Upper lobe of right lung (tissue), 1 donor: ENCODE data around the gene LEPR. TPM values are rescaled to one million over a fixed set of nuclear protein-coding genes. Genes with fewer than 3 reads are reported as not detected.
"Not testable (repeated sequence)": the region's sequence is repeated elsewhere in the genome, so short reads cannot be mapped to it uniquely, and the experiment has no call there.

ENCODE experiments used
- ATAC-seq: fragments of 200-7000 bp; cut with Tn5 transposase; one replicate; pipeline ENCODE4 v1.9.1; 2020; ENCODE audit warnings: mild to moderate bottlenecking, moderate library complexity
- DNase-seq: peaks from one replicate; pipeline ENCODE4 v3.0.0-alpha.2; 2020
- H3K27ac ChIP-seq: fragments of 200-600 bp; one replicate; pipeline ENCODE4 v1.8.0; 2022
- H3K27me3 ChIP-seq: fragments of 200-600 bp; one replicate; pipeline ENCODE4 v1.8.0; 2022; ENCODE audit warnings: mild to moderate bottlenecking
- H3K36me3 ChIP-seq: fragments of 200-600 bp; one replicate; pipeline ENCODE4 v1.8.0; 2022
- H3K4me1 ChIP-seq: fragments of 200-600 bp; one replicate; pipeline ENCODE4 v1.8.0; 2022
- H3K4me3 ChIP-seq: fragments of 200-600 bp; one replicate; pipeline ENCODE4 v1.8.0; 2022; ENCODE audit warnings: mild to moderate bottlenecking
- H3K9me3 ChIP-seq: fragments of 200-600 bp; one replicate; pipeline ENCODE4 v1.8.0; 2022
- intact Hi-C: fragments of 100-400 bp; cut with DNase I; formaldehyde crosslinking; loops from one replicate; pipeline ENCODE4 v1.11.0; 2022
- total RNA-seq: library from RNA; stranded (reverse); fragmentation: NEBNext Ultra II Directional; extraction: Animal tissue kit (Norgen Biotek cat#: 25700); gene quantifications from one replicate; pipeline ENCODE4 v1.2.1, GENCODE V29; 2021
- TF ChIP-seq, protein P1 (sequence below): fragments of 200-600 bp; IDR thresholded peaks from one replicate; pipeline ENCODE4 v1.8.0; 2022; ENCODE audit warnings: antibody characterized with exemption
- donor health status: DM: no; HTN: yes; CAD: no; lungs with severe emphysema.

LEPR gene
- total RNA-seq, 1 donor from 2014 or later = 38.0 TPM

DNA sequence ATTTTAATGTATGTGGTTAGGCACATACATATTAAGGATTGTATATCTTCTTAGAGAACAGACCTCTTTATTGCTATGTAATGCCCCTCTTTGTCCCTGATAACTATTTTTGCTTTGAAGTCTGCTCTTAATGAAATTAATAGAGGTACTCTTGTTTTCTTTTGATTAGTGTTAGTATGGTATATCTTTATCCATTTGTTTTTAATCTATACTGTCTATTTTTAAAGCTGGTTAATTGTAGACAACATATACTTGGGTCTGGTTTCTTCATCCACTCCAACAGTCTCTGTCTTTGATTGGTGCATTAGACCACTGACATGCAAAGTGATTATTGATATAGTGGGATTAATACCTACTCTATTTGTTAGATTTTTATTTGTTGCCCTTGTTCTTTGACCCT, 36.0 kb downstream of the LEPR start:
- TF ChIP-seq, protein P1, sequence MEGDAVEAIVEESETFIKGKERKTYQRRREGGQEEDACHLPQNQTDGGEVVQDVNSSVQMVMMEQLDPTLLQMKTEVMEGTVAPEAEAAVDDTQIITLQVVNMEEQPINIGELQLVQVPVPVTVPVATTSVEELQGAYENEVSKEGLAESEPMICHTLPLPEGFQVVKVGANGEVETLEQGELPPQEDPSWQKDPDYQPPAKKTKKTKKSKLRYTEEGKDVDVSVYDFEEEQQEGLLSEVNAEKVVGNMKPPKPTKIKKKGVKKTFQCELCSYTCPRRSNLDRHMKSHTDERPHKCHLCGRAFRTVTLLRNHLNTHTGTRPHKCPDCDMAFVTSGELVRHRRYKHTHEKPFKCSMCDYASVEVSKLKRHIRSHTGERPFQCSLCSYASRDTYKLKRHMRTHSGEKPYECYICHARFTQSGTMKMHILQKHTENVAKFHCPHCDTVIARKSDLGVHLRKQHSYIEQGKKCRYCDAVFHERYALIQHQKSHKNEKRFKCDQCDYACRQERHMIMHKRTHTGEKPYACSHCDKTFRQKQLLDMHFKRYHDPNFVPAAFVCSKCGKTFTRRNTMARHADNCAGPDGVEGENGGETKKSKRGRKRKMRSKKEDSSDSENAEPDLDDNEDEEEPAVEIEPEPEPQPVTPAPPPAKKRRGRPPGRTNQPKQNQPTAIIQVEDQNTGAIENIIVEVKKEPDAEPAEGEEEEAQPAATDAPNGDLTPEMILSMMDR = no peak
- Histone ChIP-seq H3K27me3 (no peaks in the 10 kb centered on the region), H3K27ac (no peak overlapping the region), H3K36me3 (no peaks in the 10 kb centered on the region), H3K9me3 (no peaks in the 10 kb centered on the region), H3K4me3 (no peak overlapping the region), H3K4me1 (no peaks in the 10 kb centered on the region)
- intact Hi-C loops = no loop called here
- ATAC-seq = no peak
- DNase-seq = no peak

DNA sequence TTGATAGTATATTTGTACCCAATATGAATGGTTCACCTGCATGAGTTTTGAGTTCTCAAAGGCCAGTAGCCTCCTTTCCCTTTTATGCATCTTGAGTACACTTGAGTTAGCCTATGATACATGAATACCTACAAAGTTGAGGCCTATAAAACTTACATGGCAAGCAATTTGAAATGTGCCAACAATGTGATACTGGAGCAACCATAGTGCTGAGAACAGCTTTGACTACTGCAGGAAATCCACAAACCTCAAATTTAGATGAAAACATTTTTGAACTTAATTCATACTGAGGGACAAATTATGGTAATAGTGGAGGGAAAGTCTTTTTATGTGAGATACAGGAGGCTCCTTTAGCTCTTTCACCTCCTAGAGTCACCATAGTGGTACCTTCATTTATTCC, 37.4 kb downstream of the LEPR start:
- DNase-seq (no peak), ATAC-seq (no peak)
- TF ChIP-seq, protein P1 = no peak
- H3K4me3 ChIP-seq = no peak overlapping the region
- no peaks in the 10 kb centered on the region for H3K36me3 ChIP-seq
- H3K27me3 ChIP-seq = no peaks in the 10 kb centered on the region
- H3K4me1 ChIP-seq = no peaks in the 10 kb centered on the region
- no peaks in the 10 kb centered on the region for H3K9me3 ChIP-seq
- intact Hi-C loops = no loop called here
- H3K27ac ChIP-seq = no peak overlapping the region

DNA sequence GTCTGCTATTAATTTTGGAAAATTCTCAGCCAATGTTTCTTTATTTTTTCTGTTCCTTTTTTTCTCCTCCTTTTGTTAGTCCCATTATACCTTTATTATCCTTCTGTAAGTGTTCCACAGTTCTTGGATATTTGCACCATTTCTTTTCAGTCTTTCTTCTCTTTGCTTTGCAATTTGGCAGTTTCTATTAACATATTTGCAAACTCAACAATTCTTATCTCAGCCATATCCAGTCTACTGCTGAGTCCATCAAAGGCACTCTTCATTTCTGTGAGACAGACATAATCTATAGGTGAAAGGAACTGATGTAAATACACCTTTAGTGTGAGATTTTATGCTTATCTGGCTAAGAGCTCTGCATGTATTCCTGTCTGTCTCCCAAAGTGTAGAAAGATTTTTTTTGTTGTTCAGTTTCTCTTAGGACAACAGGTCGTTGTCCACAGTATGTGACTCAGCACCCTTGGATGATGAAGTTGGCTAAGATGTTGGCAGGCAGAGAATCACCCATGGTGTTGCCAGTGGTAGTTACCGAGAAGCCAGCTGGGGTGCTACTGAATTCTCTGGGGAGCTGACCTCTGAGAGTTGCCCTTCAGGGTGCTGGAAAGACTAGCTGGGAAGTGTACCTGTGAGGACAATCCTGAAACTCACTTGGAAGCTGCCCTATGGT, 38.4 kb downstream of the LEPR start:
- Histone ChIP-seq H3K27me3 (no peaks in the 10 kb centered on the region), H3K27ac (no peak overlapping the region), H3K9me3 (no peaks in the 10 kb centered on the region), H3K4me3 (no peak overlapping the region), H3K36me3 (no peaks in the 10 kb centered on the region), H3K4me1 (no peaks in the 10 kb centered on the region)
- no peak for ATAC-seq
- DNase-seq = no peak
- intact Hi-C loops = no loop called here
- TF ChIP-seq, protein P1 = no peak

DNA sequence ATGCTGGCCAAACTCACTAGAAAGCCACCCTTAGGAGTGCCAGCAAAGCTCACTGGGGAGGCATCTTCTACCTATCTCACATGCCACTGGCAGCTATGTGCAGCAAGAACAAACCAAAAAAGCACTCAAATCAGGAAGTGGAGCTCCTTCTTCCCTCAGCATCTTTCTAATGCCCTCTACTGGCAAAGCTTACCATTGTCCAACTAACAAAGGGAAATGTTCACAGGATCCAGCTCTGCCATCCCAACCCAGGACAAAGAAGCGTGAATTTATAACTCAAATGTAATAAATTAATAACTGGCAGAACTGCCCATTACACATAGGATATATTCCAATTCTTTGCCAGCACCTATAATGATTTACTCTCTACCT, 38.9 kb downstream of the LEPR start:
- TF ChIP-seq, protein P1 = peak; percentile 48
- intact Hi-C loops = no loop called here
- Histone ChIP-seq H3K27me3 (no peaks in the 10 kb centered on the region), H3K4me1 (no peaks in the 10 kb centered on the region), H3K9me3 (no peaks in the 10 kb centered on the region), H3K27ac (no peak overlapping the region), H3K4me3 (no peak overlapping the region), H3K36me3 (no peaks in the 10 kb centered on the region)
- no peak for DNase-seq
- ATAC-seq = peak; percentile 65

DNA sequence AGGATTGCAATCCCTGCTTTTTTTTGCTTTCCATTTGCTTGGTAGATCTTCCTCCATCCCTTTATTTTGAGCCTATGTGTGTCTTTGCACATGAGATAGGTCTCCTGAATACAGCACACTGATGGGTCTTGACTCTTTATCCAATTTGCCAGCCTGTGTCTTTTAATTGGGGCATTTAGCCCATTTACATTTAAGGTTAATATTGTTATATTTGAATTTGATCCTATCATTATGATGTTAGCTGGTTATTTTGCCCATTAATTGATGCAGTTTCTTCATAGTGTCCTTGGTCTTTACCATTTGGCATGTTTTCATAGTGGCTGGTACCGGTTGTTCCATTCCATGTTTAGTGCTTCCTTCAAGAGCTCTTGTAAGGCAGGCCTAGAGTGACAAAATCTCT, 45.4 kb downstream of the LEPR start:
- H3K9me3 ChIP-seq, H3K4me3 ChIP-seq, DNase-seq, H3K27me3 ChIP-seq, H3K4me1 ChIP-seq, H3K36me3 ChIP-seq, ATAC-seq, intact Hi-C loops, H3K27ac ChIP-seq: not testable (repeated sequence)

DNA sequence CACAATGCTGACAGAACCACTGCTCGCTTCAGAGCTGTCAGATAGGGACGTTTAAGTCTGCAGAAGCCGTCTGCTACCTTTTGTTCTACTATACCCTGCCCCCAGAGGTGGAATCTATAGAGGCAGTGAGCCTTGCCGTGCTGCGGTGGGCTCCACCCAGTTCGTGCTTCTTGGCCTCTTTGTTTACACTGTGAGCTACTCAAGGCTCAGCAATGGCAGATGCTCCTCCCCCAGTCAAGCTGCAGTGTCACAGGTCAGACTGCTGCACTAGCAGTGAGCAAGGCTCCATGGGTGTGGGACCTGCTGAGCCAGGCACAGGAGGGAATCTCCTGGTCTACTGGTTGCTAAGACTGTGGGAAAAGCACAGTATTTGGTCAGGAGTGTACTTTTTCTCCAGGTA, 47.1 kb downstream of the LEPR start:
- intact Hi-C loops = no loop called here
- ATAC-seq (peak; percentile 42), DNase-seq (no peak)
- H3K27me3 ChIP-seq = no peaks in the 10 kb centered on the region
- no peak overlapping the region for H3K27ac ChIP-seq
- no peak overlapping the region for H3K4me3 ChIP-seq
- H3K4me1 ChIP-seq = no peaks in the 10 kb centered on the region
- H3K9me3 ChIP-seq = no peaks in the 10 kb centered on the region
- TF ChIP-seq, protein P1 = no peak
- no peaks in the 10 kb centered on the region for H3K36me3 ChIP-seq
